Suprapubic skin (tissue), 4 donors: Measurements from ENCODE around the gene TTC13. TPM values are rescaled to one million over a fixed set of nuclear protein-coding genes. Genes with fewer than 3 reads are reported as not detected.

Experiments
- DNase-seq, 2 donors: peaks; one replicate each; pipeline ENCODE4 v3.0.0-alpha.2; 2019; ENCODE audit warnings: low spot score in 2 of 2
- H3K27ac ChIP-seq: fragments of 200-600 bp; sonication (generic); one replicate; pipeline ENCODE4 v1.5.1; 2019
- H3K27me3 ChIP-seq: fragments of 200-600 bp; sonication (generic); one replicate; pipeline ENCODE4 v1.5.1; 2019
- H3K36me3 ChIP-seq: fragments of 200-600 bp; sonication (generic); one replicate; pipeline ENCODE4 v1.5.1; 2019
- H3K4me1 ChIP-seq: fragments of 200-600 bp; sonication (generic); one replicate; pipeline ENCODE4 v1.5.1; 2019
- H3K4me3 ChIP-seq: fragments of 200-600 bp; sonication (generic); one replicate; pipeline ENCODE4 v1.5.1; 2019; ENCODE audit warnings: mild to moderate bottlenecking
- H3K9me3 ChIP-seq: fragments of 200-600 bp; sonication (generic); one replicate; pipeline ENCODE4 v1.5.1; 2019
- CTCF ChIP-seq, 2 donors: fragments of 200-600 bp in 1 of 2; fragments of 450-650 bp in 1 of 2; sonication (generic) in 1 of 2; IDR thresholded peaks; one replicate each; pipeline ENCODE4 v1.5.1; 2016 to 2019; ENCODE audit warnings: antibody characterized with exemption in 2 of 2, mild to moderate bottlenecking in 1 of 2, moderate library complexity in 1 of 2
- EP300 ChIP-seq: sonication (generic); formaldehyde crosslinking; IDR thresholded peaks from one replicate; pipeline ENCODE4 v1.6.1; 2017; ENCODE audit warnings: antibody characterized with exemption
- POLR2A ChIP-seq, 2 donors: fragments of 450-650 bp; IDR thresholded peaks; one replicate each; pipeline ENCODE4 v1.6.1; 2017; ENCODE audit warnings: antibody characterized with exemption in 2 of 2, mild to moderate bottlenecking in 2 of 2, moderate library complexity in 2 of 2
- POLR2AphosphoS5 ChIP-seq, 3 donors: sonication (generic); formaldehyde crosslinking; IDR thresholded peaks; one replicate each; pipeline ENCODE4 v1.6.1; 2017; ENCODE audit warnings: antibody characterized with exemption in 3 of 3
- WGBS: methylation state at CpG from one replicate; pipeline ENCODE4 v1.1.5; 2018; 5-methylcytosine and 5-hydroxymethylcytosine counted together
- total RNA-seq, 4 donors: library from RNA; depleted of rRNA; stranded (reverse); fragments of >200 nt; gene quantifications; one replicate each; pipeline ENCODE4 v1.1.0, GENCODE V29; 2016

TTC13 gene
- total RNA-seq, 4 donors from 2014 or later, result 16.5 to 41.2 (median 19.2) TPM

GRCh38 chr1:230939806-230940489 lies 38.7 kb downstream of the TTC13 start:
- H3K36me3 ChIP-seq, result peaks cover 18% of the 10 kb centered on the region
- H3K4me3 ChIP-seq, result no peak overlapping the region
- H3K27me3 ChIP-seq, result no peaks in the 10 kb centered on the region
- TF ChIP-seq CTCF (IDR thresholded peaks at IDR 0.05), result no peak
- TF ChIP-seq POLR2A (IDR thresholded peaks at IDR 0.05), result no peak
- no peak for TF ChIP-seq EP300
- TF ChIP-seq POLR2AphosphoS5 (IDR thresholded peaks at IDR 0.05), result no peak
- DNase-seq, result no peak
- H3K9me3 ChIP-seq, result no peaks in the 10 kb centered on the region
- H3K27ac ChIP-seq, result no peak overlapping the region
- H3K4me1 ChIP-seq, result no peaks in the 10 kb centered on the region
- WGBS, result 84% methylated on average over 4 of the region's 4 CpGs

- DNase-seq, result no peak
- 78% methylated on average over 2 of the region's 2 CpGs for WGBS
- H3K36me3 ChIP-seq, result peaks cover 16% of the 10 kb centered on the region
Measured at GRCh38 chr1:230938924-230939368, 39.7 kb downstream of the TTC13 start.

DNA sequence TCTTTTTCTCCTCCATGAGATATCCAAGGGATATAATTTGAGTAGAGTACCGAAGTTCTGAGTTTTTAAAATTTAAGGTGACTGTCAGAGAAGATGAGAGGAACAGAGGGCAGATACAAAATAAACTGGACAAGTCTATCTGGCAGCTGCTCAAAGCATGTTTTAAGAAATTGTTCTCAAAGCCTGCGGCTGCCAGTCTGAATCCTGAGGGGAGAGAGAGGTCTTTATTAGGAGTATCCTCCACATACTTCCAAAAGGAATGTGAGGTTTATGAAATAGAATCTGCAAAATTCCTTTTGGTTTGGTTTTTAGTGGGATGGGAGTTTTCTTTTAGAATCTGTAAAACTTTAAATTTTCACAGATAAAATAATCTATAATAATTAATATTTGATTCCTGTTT lies 41.3 kb downstream of the TTC13 start:
- no peak overlapping the region for H3K4me3 ChIP-seq
- H3K27ac ChIP-seq, result no peak overlapping the region
- no peak for DNase-seq
- H3K27me3 ChIP-seq, result no peaks in the 10 kb centered on the region
- no peaks in the 10 kb centered on the region for H3K9me3 ChIP-seq
- WGBS, result 84% methylated on average over 2 of the region's 2 CpGs
- TF ChIP-seq POLR2AphosphoS5 (IDR thresholded peaks at IDR 0.05) (no peak), EP300 (no peak), CTCF (IDR thresholded peaks at IDR 0.05) (no peak), POLR2A (IDR thresholded peaks at IDR 0.05) (no peak)
- H3K36me3 ChIP-seq, result peaks cover 14% of the 10 kb centered on the region
- no peaks in the 10 kb centered on the region for H3K4me1 ChIP-seq

More at GRCh38 chr1:230938924-230939368, 39.7 kb downstream of the TTC13 start:
- Histone ChIP-seq H3K9me3 (no peaks in the 10 kb centered on the region), H3K4me3 (no peak overlapping the region), H3K27ac (no peak overlapping the region), H3K4me1 (no peaks in the 10 kb centered on the region), H3K27me3 (no peaks in the 10 kb centered on the region)
- TF ChIP-seq EP300, result no peak
- TF ChIP-seq POLR2AphosphoS5 (IDR thresholded peaks at IDR 0.05), result no peak
- TF ChIP-seq CTCF (IDR thresholded peaks at IDR 0.05), result no peak
- TF ChIP-seq POLR2A (IDR thresholded peaks at IDR 0.05), result no peak

- WGBS, result 96% methylated on average over 5 of the region's 5 CpGs
- no peaks in the 10 kb centered on the region for H3K9me3 ChIP-seq
- TF ChIP-seq CTCF (IDR thresholded peaks at IDR 0.05) (no peak), EP300 (no peak), POLR2A (IDR thresholded peaks at IDR 0.05) (no peak), POLR2AphosphoS5 (IDR thresholded peaks at IDR 0.05) (no peak)
- H3K4me3 ChIP-seq, result no peak overlapping the region
- no peak overlapping the region for H3K27ac ChIP-seq
- DNase-seq, result no peak
- peaks cover 17% of the 10 kb centered on the region for H3K36me3 ChIP-seq
- no peaks in the 10 kb centered on the region for H3K4me1 ChIP-seq
- H3K27me3 ChIP-seq, result no peaks in the 10 kb centered on the region
Measured at GRCh38 chr1:230936475-230936874, 42.2 kb downstream of the TTC13 start.

DNA sequence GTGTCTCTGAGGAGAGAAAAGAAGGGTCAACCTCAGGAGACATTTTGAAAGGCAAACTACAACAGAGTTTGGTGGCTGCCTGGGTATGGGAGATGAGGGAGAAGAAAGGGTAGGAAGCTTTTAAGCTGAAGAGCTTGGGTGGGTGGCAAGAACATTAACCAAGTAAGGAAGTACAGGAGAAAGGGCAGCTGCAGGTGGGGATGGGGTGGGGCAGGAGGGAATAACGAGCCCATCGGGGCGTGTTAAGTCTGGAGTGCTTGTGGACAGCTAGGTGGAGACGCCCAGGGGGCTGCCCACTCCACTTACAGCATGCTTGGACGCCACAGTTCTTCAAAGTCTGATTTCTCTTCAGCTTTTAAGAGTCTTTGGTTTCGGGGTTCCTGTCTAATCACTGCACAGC lies 42.8 kb downstream of the TTC13 start:
- Histone ChIP-seq H3K36me3 (peaks cover 22% of the 10 kb centered on the region), H3K27ac (no peak overlapping the region), H3K9me3 (no peaks in the 10 kb centered on the region), H3K4me1 (no peaks in the 10 kb centered on the region), H3K27me3 (no peaks in the 10 kb centered on the region), H3K4me3 (no peak overlapping the region)
- DNase-seq, result no peak
- WGBS, result 87% methylated on average over 6 of the region's 6 CpGs
- TF ChIP-seq POLR2A (IDR thresholded peaks at IDR 0.05) (no peak), CTCF (IDR thresholded peaks at IDR 0.05) (no peak), POLR2AphosphoS5 (IDR thresholded peaks at IDR 0.05) (no peak), EP300 (no peak)
